Endodermal cell (in vitro differentiated cells): ENCODE results near the gene TBC1D2B. TPM values are rescaled to one million over a fixed set of nuclear protein-coding genes. Genes with fewer than 3 reads are reported as not detected.

Source experiments
- DNase-seq: peaks from one replicate; pipeline ENCODE4 v3.0.0-alpha.2; 2017
- H3K27ac ChIP-seq: 2 replicates; pipeline ENCODE4 v1.5.1; 2013; ENCODE audit warnings: mild to moderate bottlenecking, low read depth, low read length, moderate library complexity
- H3K27me3 ChIP-seq: 2 replicates; pipeline ENCODE4 v1.6.1; 2013; ENCODE audit warnings: mild to moderate bottlenecking, low read length, moderate library complexity; ENCODE audit not compliant: insufficient read depth, control insufficient read depth, poor library complexity, severe bottlenecking
- H3K36me3 ChIP-seq: 2 replicates; pipeline ENCODE4 v1.7.0; 2013; ENCODE audit warnings: mild to moderate bottlenecking, low read length, moderate library complexity; ENCODE audit not compliant: control insufficient read depth, insufficient read depth
- H3K4me1 ChIP-seq: one replicate; pipeline ENCODE4 v1.7.0; 2013; ENCODE audit warnings: low read length; ENCODE audit not compliant: control insufficient read depth, insufficient read depth
- H3K4me3 ChIP-seq: 2 replicates; pipeline ENCODE4 v1.5.1; 2013; ENCODE audit warnings: mild to moderate bottlenecking, low read length, moderate library complexity
- H3K9ac ChIP-seq: 2 replicates; pipeline ENCODE4 v1.6.1; 2013; ENCODE audit warnings: mild to moderate bottlenecking, low read length, moderate library complexity; ENCODE audit not compliant: poor library complexity, severe bottlenecking; ENCODE audit errors: extremely low read depth
- H3K9me3 ChIP-seq: 2 replicates; pipeline ENCODE4 v1.6.1; 2013; ENCODE audit warnings: mild to moderate bottlenecking, low read length, moderate library complexity; ENCODE audit not compliant: control insufficient read depth
- H3K27ac Mint-ChIP-seq: 2 replicates; pipeline ENCODE4 v1.8.0; 2020; ENCODE audit warnings: mixed read lengths
- H3K27me3 Mint-ChIP-seq: 2 replicates; pipeline ENCODE4 v1.8.0; 2021; ENCODE audit warnings: mild to moderate bottlenecking, mixed read lengths; ENCODE audit not compliant: insufficient read depth
- H3K36me3 Mint-ChIP-seq: 2 replicates; pipeline ENCODE4 v1.8.0; 2020; ENCODE audit warnings: low read depth, mixed read lengths
- H3K4me1 Mint-ChIP-seq: 2 replicates; pipeline ENCODE4 v1.8.0; 2020; ENCODE audit warnings: mixed read lengths
- H3K4me3 Mint-ChIP-seq: 2 replicates; pipeline ENCODE4 v1.8.0; 2020; ENCODE audit warnings: mild to moderate bottlenecking, moderate library complexity, mixed read lengths
- H3K9me3 Mint-ChIP-seq: 2 replicates; pipeline ENCODE4 v1.8.0; 2020; ENCODE audit warnings: mild to moderate bottlenecking, mixed read lengths
- WGBS, 2 experiments: methylation state at CpG; one replicate each; pipeline versions ENCODE4 v1.1.5 to v1.1.7; 2013; ENCODE audit warnings: missing lambda C conversion rate in 2 of 2, mixed read lengths in 1 of 2; ENCODE audit not compliant: insufficient coverage in 1 of 2, insufficient read length in 1 of 2; 5-methylcytosine and 5-hydroxymethylcytosine counted together
- total RNA-seq, 2 donors: library from RNA; stranded (reverse); fragmentation: NEBNext Ultra II Directional in 1 of 2; extraction: Animal tissue kit (Norgen Biotek cat#: 25700) in 1 of 2; gene quantifications; 2 replicates in 1 of 2; 3 replicates in 1 of 2; pipeline ENCODE4 v1.2.1, GENCODE V29; 2021
- TF ChIP-seq, protein P1 (sequence below): fragments of 200-600 bp; sonication (generic); conservative IDR thresholded peaks from 2 replicates; pipeline ENCODE4 v1.5.0; 2021; ENCODE audit warnings: antibody characterized with exemption, mild to moderate bottlenecking

TBC1D2B gene
- total RNA-seq, 2 donors from 2014 or later = 13.8 to 23.8 TPM

DNA sequence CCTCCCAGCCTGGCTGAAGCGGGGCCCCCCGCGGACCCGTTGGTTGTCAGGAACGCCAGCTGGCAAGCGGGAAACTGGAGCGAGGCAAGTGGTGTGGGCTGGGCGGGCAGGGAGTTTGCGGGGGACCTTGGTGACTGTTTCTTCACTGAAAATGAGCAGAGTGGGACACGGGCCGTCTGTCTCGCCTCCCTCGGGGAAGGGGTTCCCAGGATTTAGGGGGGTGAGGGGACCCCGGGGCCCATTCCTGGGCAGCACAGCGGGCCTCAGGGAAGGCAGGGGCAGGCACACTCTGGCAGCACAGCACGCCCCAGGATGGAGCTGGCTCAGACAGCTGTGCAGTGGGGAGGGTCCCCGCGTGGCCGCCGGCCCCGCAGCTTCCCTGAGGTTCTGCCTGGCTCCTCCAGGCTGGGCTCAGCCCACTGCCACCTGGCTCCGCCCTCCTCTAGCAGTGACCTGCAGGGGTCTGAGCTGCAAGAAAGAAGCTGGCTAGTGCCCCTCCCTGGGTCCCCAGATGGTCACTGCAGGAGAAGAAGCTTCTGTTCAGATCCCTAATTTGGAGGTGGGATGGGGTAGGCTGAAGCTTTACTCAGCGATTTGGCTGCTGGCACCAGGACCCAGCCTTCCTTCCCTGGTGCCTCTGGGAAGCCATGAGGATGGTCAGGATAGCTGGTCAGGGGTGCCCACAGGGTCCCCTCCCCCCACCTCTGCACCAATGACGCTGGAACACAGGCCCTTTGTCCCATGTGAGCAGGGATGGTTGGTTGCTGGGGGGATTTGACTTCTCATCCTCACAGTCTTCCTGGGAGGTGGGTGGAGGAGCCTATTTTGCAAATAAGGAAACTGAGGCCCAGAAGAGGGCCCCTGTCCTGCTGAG is 90.4 kb downstream of the TBC1D2B start:
- H3K36me3 ChIP-seq = no peaks in the 10 kb centered on the region
- TF ChIP-seq, protein P1, sequence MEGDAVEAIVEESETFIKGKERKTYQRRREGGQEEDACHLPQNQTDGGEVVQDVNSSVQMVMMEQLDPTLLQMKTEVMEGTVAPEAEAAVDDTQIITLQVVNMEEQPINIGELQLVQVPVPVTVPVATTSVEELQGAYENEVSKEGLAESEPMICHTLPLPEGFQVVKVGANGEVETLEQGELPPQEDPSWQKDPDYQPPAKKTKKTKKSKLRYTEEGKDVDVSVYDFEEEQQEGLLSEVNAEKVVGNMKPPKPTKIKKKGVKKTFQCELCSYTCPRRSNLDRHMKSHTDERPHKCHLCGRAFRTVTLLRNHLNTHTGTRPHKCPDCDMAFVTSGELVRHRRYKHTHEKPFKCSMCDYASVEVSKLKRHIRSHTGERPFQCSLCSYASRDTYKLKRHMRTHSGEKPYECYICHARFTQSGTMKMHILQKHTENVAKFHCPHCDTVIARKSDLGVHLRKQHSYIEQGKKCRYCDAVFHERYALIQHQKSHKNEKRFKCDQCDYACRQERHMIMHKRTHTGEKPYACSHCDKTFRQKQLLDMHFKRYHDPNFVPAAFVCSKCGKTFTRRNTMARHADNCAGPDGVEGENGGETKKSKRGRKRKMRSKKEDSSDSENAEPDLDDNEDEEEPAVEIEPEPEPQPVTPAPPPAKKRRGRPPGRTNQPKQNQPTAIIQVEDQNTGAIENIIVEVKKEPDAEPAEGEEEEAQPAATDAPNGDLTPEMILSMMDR = no peak
- H3K27me3 ChIP-seq = no peaks in the 10 kb centered on the region
- no peak overlapping the region for H3K27ac Mint-ChIP-seq
- no peak overlapping the region for H3K4me3 ChIP-seq
- no peaks in the 10 kb centered on the region for H3K27me3 Mint-ChIP-seq
- WGBS, 2 experiments = 65 to 79% methylated on average over 9 to 23 of the region's 24 CpGs
- H3K9me3 Mint-ChIP-seq = no peaks in the 10 kb centered on the region
- H3K9me3 ChIP-seq = no peaks in the 10 kb centered on the region
- H3K4me1 Mint-ChIP-seq = no peaks in the 10 kb centered on the region
- H3K27ac ChIP-seq = peak overlapping the region; percentile 38
- H3K4me1 ChIP-seq = no peaks in the 10 kb centered on the region
- DNase-seq = peak; percentile 82
- H3K9ac ChIP-seq = no peak overlapping the region
- H3K36me3 Mint-ChIP-seq = no peaks in the 10 kb centered on the region
- no peak overlapping the region for H3K4me3 Mint-ChIP-seq

GRCh38 chr15:77985931-77986480 is 91.5 kb downstream of the TBC1D2B start:
- Mint-ChIP-seq H3K36me3 (no peaks in the 10 kb centered on the region), H3K4me3 (no peak overlapping the region), H3K27ac (no peak overlapping the region), H3K27me3 (no peaks in the 10 kb centered on the region), H3K4me1 (no peaks in the 10 kb centered on the region), H3K9me3 (no peaks in the 10 kb centered on the region)
- Histone ChIP-seq H3K9me3 (no peaks in the 10 kb centered on the region), H3K36me3 (no peaks in the 10 kb centered on the region), H3K27me3 (no peaks in the 10 kb centered on the region), H3K4me3 (no peak overlapping the region), H3K4me1 (no peaks in the 10 kb centered on the region), H3K27ac (no peak overlapping the region), H3K9ac (no peak overlapping the region)
- DNase-seq = peak; percentile 42
- WGBS, 2 experiments = 76 to 83% methylated on average over 3 to 18 of the region's 18 CpGs
- TF ChIP-seq, protein P1 = no peak

GRCh38 chr15:77985031-77985930 is 92.2 kb downstream of the TBC1D2B start:
- no peaks in the 10 kb centered on the region for H3K4me1 Mint-ChIP-seq
- Histone ChIP-seq H3K36me3 (no peaks in the 10 kb centered on the region), H3K4me3 (no peak overlapping the region), H3K9ac (no peak overlapping the region), H3K27me3 (no peaks in the 10 kb centered on the region), H3K9me3 (no peaks in the 10 kb centered on the region), H3K27ac (no peak overlapping the region), H3K4me1 (no peaks in the 10 kb centered on the region)
- H3K9me3 Mint-ChIP-seq = no peaks in the 10 kb centered on the region
- WGBS, 2 experiments = 95 to 98% methylated on average over 9 to 23 of the region's 23 CpGs
- DNase-seq = no peak
- no peak overlapping the region for H3K4me3 Mint-ChIP-seq
- H3K36me3 Mint-ChIP-seq = no peaks in the 10 kb centered on the region
- TF ChIP-seq, protein P1 = no peak
- H3K27me3 Mint-ChIP-seq = no peaks in the 10 kb centered on the region
- no peak overlapping the region for H3K27ac Mint-ChIP-seq
